ENCODE results near the gene PRPH.

DNA sequence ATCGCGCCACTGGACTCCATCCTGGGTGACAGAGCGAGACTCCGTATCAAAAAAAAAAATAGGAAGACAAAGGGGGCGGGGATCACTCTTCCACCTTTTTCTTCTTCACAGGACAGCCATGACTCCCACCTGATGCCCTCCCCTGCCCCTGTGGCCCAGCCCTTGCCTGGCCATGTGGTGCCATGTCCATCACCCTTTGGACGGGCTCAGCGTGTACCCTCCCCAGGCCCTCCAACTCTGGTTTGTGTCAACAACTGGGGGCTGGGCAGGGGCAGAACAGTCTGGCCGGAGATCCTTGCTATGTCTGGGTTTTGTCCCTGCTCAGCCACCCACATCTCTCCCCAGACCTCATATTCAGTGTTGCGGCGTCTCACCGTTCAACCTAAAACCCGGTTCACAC lies 33.9 kb downstream of the PRPH start:
- no peak for TF ChIP-seq POLR2A (IDR thresholded peaks at IDR 0.05; ENCODE audit: low read depth, low read length)
- no peak for TF ChIP-seq TAF1 (IDR thresholded peaks at IDR 0.05; ENCODE audit: borderline replicate concordance, low read depth, low read length)
